ENCODE results near the gene FAM168A.
"Not testable (repeated sequence)": the region's sequence is repeated elsewhere in the genome, so short reads cannot be mapped to it uniquely, and the experiment has no call there.

Gene FAM168A

GRCh38 chr11:73513707-73514106, 84.2 kb downstream of the FAM168A start:
- DNase-seq: no peak

GRCh38 chr11:73510877-73511276, 87.0 kb downstream of the FAM168A start:
- no peak for DNase-seq

- no peak for DNase-seq
Measured at GRCh38 chr11:73510106-73510505, 87.8 kb downstream of the FAM168A start.

- no peak for DNase-seq
Measured at GRCh38 chr11:73509188-73509587, 88.7 kb downstream of the FAM168A start.

- no peak for DNase-seq
Measured at GRCh38 chr11:73508243-73509176, 89.4 kb downstream of the FAM168A start.

GRCh38 chr11:73507086-73507485, 90.8 kb downstream of the FAM168A start:
- DNase-seq: no peak

GRCh38 chr11:73506038-73506437, 91.9 kb downstream of the FAM168A start:
- no peak for DNase-seq

GRCh38 chr11:73498343-73498742, 99.6 kb downstream of the FAM168A start:
- no peak for DNase-seq

- no peak for DNase-seq
Measured at GRCh38 chr11:73496134-73496533, 101.8 kb downstream of the FAM168A start.

- DNase-seq: no peak
Measured at GRCh38 chr11:73495731-73496130, 102.2 kb downstream of the FAM168A start.

GRCh38 chr11:73493956-73494598, 103.8 kb downstream of the FAM168A start:
- DNase-seq: no peak

- DNase-seq: no peak
Measured at GRCh38 chr11:73481626-73482025, 116.3 kb downstream of the FAM168A start.

- DNase-seq: no peak
Measured at GRCh38 chr11:73480677-73481076, 117.2 kb downstream of the FAM168A start.

GRCh38 chr11:73478737-73479347, 119.1 kb downstream of the FAM168A start:
- DNase-seq: no peak

- no peak for DNase-seq
Measured at GRCh38 chr11:73477518-73477917, 120.4 kb downstream of the FAM168A start.

GRCh38 chr11:73475549-73476095, 122.3 kb downstream of the FAM168A start:
- DNase-seq: no peak

GRCh38 chr11:73473252-73473651, 124.7 kb downstream of the FAM168A start:
- DNase-seq: no peak

GRCh38 chr11:73470036-73470612, 127.8 kb downstream of the FAM168A start:
- not testable (repeated sequence) for DNase-seq

GRCh38 chr11:73469401-73469800, 128.5 kb downstream of the FAM168A start:
- no peak for DNase-seq

- DNase-seq: no peak
Measured at GRCh38 chr11:73468590-73469161, 129.2 kb downstream of the FAM168A start.

GRCh38 chr11:73467505-73467904, 130.4 kb downstream of the FAM168A start:
- DNase-seq: no peak

GRCh38 chr11:73466643-73467042, 131.3 kb downstream of the FAM168A start:
- DNase-seq: no peak

- DNase-seq: no peak
Measured at GRCh38 chr11:73465871-73466270, 132.0 kb downstream of the FAM168A start.

Measured in NK-92 treated with Interleukin-12 subunit alpha and Interleukin-12 subunit beta, amount 100 ng/mL, for 24 hours (cell line).